ENCODE data around the gene CRIP3. TPM values are rescaled to one million over a fixed set of nuclear protein-coding genes. Genes with fewer than 3 reads are reported as not detected.
"Not testable (repeated sequence)": the region's sequence is repeated elsewhere in the genome, so short reads cannot be mapped to it uniquely, and the experiment has no call there.

Gene CRIP3
- total RNA-seq = 1 to 10 TPM in 2 of 4 donors, not detected in 2; 1.5 to 2.7 TPM

GRCh38 chr6:43308101-43308989 is at the start of gene CRIP3:
TSS of gene CRIP3 (minus strand) at chr6:43308826. CDS start at chr6:43308792, 34 bp downstream.
- Histone ChIP-seq H3K36me3 (no peaks in the 10 kb centered on the region), H3K4me1 (peaks cover 0 to 5% of the 10 kb centered on the region in 2 donors), H3K27ac (no peak within 1 kb of the TSS), H3K27me3 (no peaks in the 10 kb centered on the region), H3K4me3 (peak within 1 kb of the TSS; percentile 0 to 19), H3K9me3 (no peaks in the 10 kb centered on the region)
- TF ChIP-seq CTCF (IDR thresholded peaks at IDR 0.05) (no peak), POLR2A (IDR thresholded peaks at IDR 0.05) (no peak)
- peak; percentile 28 to 35 for DNase-seq
- intact Hi-C loops (cut with DNase I; ENCODE audit: low total_unique reads) = no loop called here

- no peaks in the 10 kb centered on the region for H3K27me3 ChIP-seq
These were observed 47.4 kb upstream of the CRIP3 start for GRCh38 chr6:43355862-43356590.

GRCh38 chr6:43351951-43352350 is 43.3 kb upstream of the CRIP3 start:
- H3K4me1 ChIP-seq; H3K36me3 ChIP-seq; H3K9me3 ChIP-seq; H3K27me3 ChIP-seq; DNase-seq; intact Hi-C loops (cut with DNase I; ENCODE audit: low total_unique reads); H3K27ac ChIP-seq; H3K4me3 ChIP-seq: not testable (repeated sequence)

More at GRCh38 chr6:43355862-43356590, 47.4 kb upstream of the CRIP3 start:
- H3K9me3 ChIP-seq = no peaks in the 10 kb centered on the region
- no peak overlapping the region for H3K4me3 ChIP-seq
- intact Hi-C loops (cut with DNase I; ENCODE audit: low total_unique reads) = no loop called here
- H3K4me1 ChIP-seq = no peaks in the 10 kb centered on the region
- DNase-seq = no peak
- no peaks in the 10 kb centered on the region for H3K36me3 ChIP-seq
- H3K27ac ChIP-seq = no peak overlapping the region
- TF ChIP-seq CTCF (IDR thresholded peaks at IDR 0.05) (no peak), POLR2A (IDR thresholded peaks at IDR 0.05) (no peak)

GRCh38 chr6:43347444-43347843 is 38.8 kb upstream of the CRIP3 start:
- no peak for DNase-seq
- Histone ChIP-seq H3K4me1 (no peaks in the 10 kb centered on the region), H3K27me3 (no peaks in the 10 kb centered on the region), H3K27ac (no peak overlapping the region), H3K4me3 (no peak overlapping the region), H3K9me3 (no peaks in the 10 kb centered on the region), H3K36me3 (no peaks in the 10 kb centered on the region)
- intact Hi-C loops (cut with DNase I; ENCODE audit: low total_unique reads) = no loop called here
- TF ChIP-seq POLR2A (IDR thresholded peaks at IDR 0.05) = no peak
- no peak for TF ChIP-seq CTCF (IDR thresholded peaks at IDR 0.05)

GRCh38 chr6:43347021-43347420 is 38.4 kb upstream of the CRIP3 start:
- intact Hi-C loops (cut with DNase I; ENCODE audit: low total_unique reads) = no loop called here
- Histone ChIP-seq H3K9me3 (no peaks in the 10 kb centered on the region), H3K27ac (no peak overlapping the region), H3K4me1 (no peaks in the 10 kb centered on the region), H3K36me3 (no peaks in the 10 kb centered on the region), H3K4me3 (no peak overlapping the region), H3K27me3 (no peaks in the 10 kb centered on the region)
- no peak for DNase-seq
- no peak for TF ChIP-seq CTCF (IDR thresholded peaks at IDR 0.05)
- TF ChIP-seq POLR2A (IDR thresholded peaks at IDR 0.05) = no peak

- DNase-seq; H3K27ac ChIP-seq; H3K27me3 ChIP-seq; H3K4me1 ChIP-seq; intact Hi-C loops (cut with DNase I; ENCODE audit: low total_unique reads); H3K4me3 ChIP-seq; H3K9me3 ChIP-seq; H3K36me3 ChIP-seq: not testable (repeated sequence)
These were observed 37.6 kb upstream of the CRIP3 start for GRCh38 chr6:43346243-43346642.

All from uterus (tissue), 4 donors.